GM12892 (cell line): ENCODE results near the gene DIP2B.

Experiments
- POLR2A ChIP-seq: IDR thresholded peaks from 2 replicates; pipeline ENCODE4 v1.6.1; 2011; ENCODE audit warnings: low read depth, low read length, control low read depth
- POLR2AphosphoS5 ChIP-seq: IDR thresholded peaks from 2 replicates; pipeline ENCODE4 v1.6.1; 2011; ENCODE audit warnings: low read depth, low read length, control low read depth

- no peak for TF ChIP-seq POLR2A
- no peak for TF ChIP-seq POLR2AphosphoS5
Measured at GRCh38 chr12:50780013-50780412, 275.2 kb downstream of the DIP2B start.
